Suprapubic skin (tissue), 3 donors: ENCODE measurements around the gene GLIS2.

Experiments used
- EP300 ChIP-seq: sonication (generic); formaldehyde crosslinking; IDR thresholded peaks from one replicate; pipeline ENCODE4 v1.6.1; 2017; ENCODE audit warnings: antibody characterized with exemption
- TF ChIP-seq, protein P1 (sequence below), 2 donors: fragments of 200-600 bp in 1 of 2; fragments of 450-650 bp in 1 of 2; sonication (generic) in 1 of 2; IDR thresholded peaks; one replicate each; pipeline ENCODE4 v1.5.1; 2016 to 2019; ENCODE audit warnings: antibody characterized with exemption in 2 of 2, mild to moderate bottlenecking in 1 of 2, moderate library complexity in 1 of 2

DNA sequence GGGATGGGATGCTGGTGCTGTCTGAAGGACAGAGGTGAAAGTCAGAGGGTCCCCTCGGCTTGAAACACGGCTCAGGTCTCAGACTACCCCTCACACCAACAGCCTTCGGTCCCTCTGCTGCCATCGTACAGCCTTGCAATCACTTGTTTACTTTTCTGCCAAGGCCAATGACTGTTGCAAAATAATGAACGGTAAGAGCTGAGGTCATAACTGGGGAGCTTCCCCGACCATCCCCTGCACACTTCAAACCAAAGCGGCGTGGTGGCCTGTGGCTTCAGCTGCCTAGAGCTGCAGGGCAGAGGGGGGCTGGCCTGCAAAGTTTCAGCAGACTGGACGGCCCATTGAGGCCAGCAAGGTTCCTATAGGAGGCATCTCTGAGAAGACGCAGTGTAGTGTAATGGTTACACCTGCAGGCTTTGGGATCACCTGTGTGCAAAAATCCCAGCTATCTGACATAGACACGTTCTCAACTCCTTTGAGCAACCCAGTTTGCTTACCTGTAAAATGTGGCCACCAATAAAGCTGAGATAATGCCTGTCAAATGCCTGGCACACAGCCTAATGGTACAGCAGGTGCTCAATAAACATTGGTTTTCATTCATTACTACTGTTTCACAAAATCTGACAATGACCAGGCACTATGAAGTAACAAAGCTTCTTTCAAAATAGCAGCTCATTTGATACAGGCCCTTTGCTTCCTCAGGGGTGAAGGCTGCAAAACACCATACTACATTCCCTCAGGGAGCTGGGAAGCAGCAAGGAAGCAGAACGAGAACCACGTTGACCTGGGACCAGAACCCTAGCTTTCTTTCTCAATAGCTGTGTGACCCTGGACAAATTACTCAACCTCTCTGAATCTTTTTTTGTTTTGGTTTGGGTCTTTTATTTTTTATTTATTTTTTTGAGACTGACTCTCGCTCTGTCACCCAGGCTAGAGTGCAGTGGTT lies 30.2 kb downstream of the GLIS2 start:
- TF ChIP-seq, protein P1, sequence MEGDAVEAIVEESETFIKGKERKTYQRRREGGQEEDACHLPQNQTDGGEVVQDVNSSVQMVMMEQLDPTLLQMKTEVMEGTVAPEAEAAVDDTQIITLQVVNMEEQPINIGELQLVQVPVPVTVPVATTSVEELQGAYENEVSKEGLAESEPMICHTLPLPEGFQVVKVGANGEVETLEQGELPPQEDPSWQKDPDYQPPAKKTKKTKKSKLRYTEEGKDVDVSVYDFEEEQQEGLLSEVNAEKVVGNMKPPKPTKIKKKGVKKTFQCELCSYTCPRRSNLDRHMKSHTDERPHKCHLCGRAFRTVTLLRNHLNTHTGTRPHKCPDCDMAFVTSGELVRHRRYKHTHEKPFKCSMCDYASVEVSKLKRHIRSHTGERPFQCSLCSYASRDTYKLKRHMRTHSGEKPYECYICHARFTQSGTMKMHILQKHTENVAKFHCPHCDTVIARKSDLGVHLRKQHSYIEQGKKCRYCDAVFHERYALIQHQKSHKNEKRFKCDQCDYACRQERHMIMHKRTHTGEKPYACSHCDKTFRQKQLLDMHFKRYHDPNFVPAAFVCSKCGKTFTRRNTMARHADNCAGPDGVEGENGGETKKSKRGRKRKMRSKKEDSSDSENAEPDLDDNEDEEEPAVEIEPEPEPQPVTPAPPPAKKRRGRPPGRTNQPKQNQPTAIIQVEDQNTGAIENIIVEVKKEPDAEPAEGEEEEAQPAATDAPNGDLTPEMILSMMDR (IDR thresholded peaks at IDR 0.05), result no peak
- no peak for TF ChIP-seq EP300
